Measurements from ENCODE around the gene LAMC2. TPM values are rescaled to one million over a fixed set of nuclear protein-coding genes. Genes with fewer than 3 reads are reported as not detected.

Gene LAMC2
- total and polyA plus RNA-seq, 2 of the 13 experiments (the other 11 are each of a cell fraction or from before 2014, with no cell fraction given): 0.03 TPM; not detected in 1

DNA sequence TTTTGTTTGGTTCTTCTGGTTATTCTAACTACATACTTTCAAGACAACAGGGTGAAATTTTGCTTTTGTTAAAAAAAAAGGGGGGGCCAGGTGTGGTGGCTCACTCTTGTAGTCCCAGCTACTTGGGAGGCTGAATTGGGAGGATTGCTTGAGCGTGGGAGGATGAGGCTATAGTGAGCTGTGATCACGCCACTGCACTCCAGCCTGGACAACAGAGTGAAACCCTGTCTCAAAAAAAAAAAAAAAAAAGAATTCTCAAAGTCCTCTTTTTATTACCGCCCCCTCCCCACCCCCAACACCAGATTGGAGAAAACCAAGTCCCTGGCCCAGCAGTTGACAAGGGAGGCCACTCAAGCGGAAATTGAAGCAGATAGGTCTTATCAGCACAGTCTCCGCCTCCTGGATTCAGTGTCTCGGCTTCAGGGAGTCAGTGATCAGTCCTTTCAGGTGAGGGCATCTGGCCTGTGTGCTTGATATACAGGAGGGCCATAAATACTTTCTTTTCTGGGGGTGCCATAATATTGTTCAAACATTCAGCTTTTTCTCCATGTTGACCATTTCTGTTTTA is 50.2 kb downstream of the LAMC2 start (continued):
- TF ChIP-seq, protein P1, sequence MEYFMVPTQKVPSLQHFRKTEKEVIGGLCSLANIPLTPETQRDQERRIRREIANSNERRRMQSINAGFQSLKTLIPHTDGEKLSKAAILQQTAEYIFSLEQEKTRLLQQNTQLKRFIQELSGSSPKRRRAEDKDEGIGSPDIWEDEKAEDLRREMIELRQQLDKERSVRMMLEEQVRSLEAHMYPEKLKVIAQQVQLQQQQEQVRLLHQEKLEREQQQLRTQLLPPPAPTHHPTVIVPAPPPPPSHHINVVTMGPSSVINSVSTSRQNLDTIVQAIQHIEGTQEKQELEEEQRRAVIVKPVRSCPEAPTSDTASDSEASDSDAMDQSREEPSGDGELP (IDR thresholded peaks at IDR 0.05; ENCODE audit: borderline replicate concordance, low read depth): no peak
- TF ChIP-seq RBM39 (IDR thresholded peaks at IDR 0.05; ENCODE audit: low read depth, low read length, poor library complexity, severe bottlenecking): no peak
- no peak for TF ChIP-seq ZNF766 (CRISPR knock-in tag; IDR thresholded peaks at IDR 0.05; ENCODE audit: borderline replicate concordance)
- TF ChIP-seq PTBP1 (IDR thresholded peaks at IDR 0.05; ENCODE audit: low read depth, low read length, poor library complexity, severe bottlenecking): no peak
- TF ChIP-seq ZIK1 (CRISPR knock-in tag; IDR thresholded peaks at IDR 0.05; ENCODE audit: borderline replicate concordance, low read depth): no peak
- no peak for TF ChIP-seq ZNF205 (CRISPR knock-in tag; IDR thresholded peaks at IDR 0.05)
- TF ChIP-seq ZNF350 (CRISPR knock-in tag; IDR thresholded peaks at IDR 0.05; ENCODE audit: borderline replicate concordance, low read depth): no peak
- TF ChIP-seq RBM22 (optimal IDR thresholded peaks at IDR 0.05; ENCODE audit: low read length): no peak
- TF ChIP-seq HDAC1 (CRISPR knock-in tag; IDR thresholded peaks at IDR 0.05): no peak

- CTCF ChIA-PET (ENCODE audit: low intra/inter-chr PET ratio, low total read pairs): no interaction called here
- Histone ChIP-seq H4K20me1 (ENCODE audit: insufficient read depth, low read length) (no peaks in the 10 kb centered on the region), H3K4me1 (ENCODE audit: insufficient read depth, low read length) (peaks cover 18% of the 10 kb centered on the region), H3K79me2 (ENCODE audit: insufficient read depth, low read length) (no peaks in the 10 kb centered on the region), H3K27ac (ENCODE audit: extremely low read length, insufficient read depth, low read length) (no peak overlapping the region), H3K4me3 (replicated peaks in 1 of 3; ENCODE audit: insufficient read depth in 1 of 3, low read depth in 2 of 3, low read length in 3 of 3) (no peak overlapping the region), H3K9ac (ENCODE audit: insufficient read depth, low read depth, low read length) (no peak overlapping the region), H3K27me3 (ENCODE audit: control insufficient read depth in 1 of 2, insufficient read depth in 2 of 2, low read length in 2 of 2) (peaks cover 0 to 12% of the 10 kb centered on the region in 2 experiments; a peak in 2 of 5 replicates), H3K4me2 (ENCODE audit: low read depth, low read length) (no peak overlapping the region), H2AFZ (ENCODE audit: low read length) (no peak overlapping the region), H3K9me3 (ENCODE audit: low read length) (no peaks in the 10 kb centered on the region), H3K36me3 (replicated peaks in 1 of 2; ENCODE audit: control insufficient read depth in 1 of 2, insufficient read depth in 2 of 2, low read length in 2 of 2) (no peaks in the 10 kb centered on the region)
- in situ Hi-C loops (cut with HindIII; ENCODE audit: extremely low pct_ligation_motif_present, low pct_unique_long_range_greater_than_20kb): no loop called here
- FAIRE-seq (no peak), DNase-seq (ENCODE audit: low spot score) (no peak), ATAC-seq (no peak)
- TF ChIP-seq ZNF674 (CRISPR knock-in tag; IDR thresholded peaks at IDR 0.05; ENCODE audit: low read depth): no peak
- TF ChIP-seq ZBTB21 (CRISPR knock-in tag; IDR thresholded peaks at IDR 0.05): no peak
- no peak for TF ChIP-seq ZIK1 (CRISPR knock-in tag; IDR thresholded peaks at IDR 0.05; ENCODE audit: borderline replicate concordance, low read depth)
- TF ChIP-seq CHD2 (IDR thresholded peaks at IDR 0.05; ENCODE audit: low read depth, low read length): no peak
- TF ChIP-seq SOX6 (IDR thresholded peaks at IDR 0.05): no peak
- TF ChIP-seq SOX6 (CRISPR knock-in tag; IDR thresholded peaks at IDR 0.05): no peak
- TF ChIP-seq ZSCAN22 (CRISPR knock-in tag; IDR thresholded peaks at IDR 0.05): no peak
- no peak for TF ChIP-seq RBAK (CRISPR knock-in tag; IDR thresholded peaks at IDR 0.05)
- no peak for TF ChIP-seq ZNF101 (CRISPR knock-in tag; IDR thresholded peaks at IDR 0.05; ENCODE audit: borderline replicate concordance, low read depth)
- no peak for TF ChIP-seq POLR2AphosphoS5 (IDR thresholded peaks at IDR 0.05; ENCODE audit: low read depth, low read length)
- no peak for TF ChIP-seq NFIC (IDR thresholded peaks at IDR 0.05; ENCODE audit: low read length)
- no peak for TF ChIP-seq CCAR2 (optimal IDR thresholded peaks at IDR 0.05; ENCODE audit: low read depth, low read length)
- no peak for TF ChIP-seq ATF7-NPFF (CRISPR knock-in tag; IDR thresholded peaks at IDR 0.05; ENCODE audit: low read depth)
- intact Hi-C loops (cut with micrococcal nuclease; ENCODE audit: unreplicated experiment): no loop called here
- POLR2A ChIA-PET: no interaction called here
- no TSS peak for BruUV-seq (replicated peaks)
- WGBS (ENCODE audit: low lambda C conversion rate): 69% methylated on average over 2 of the region's 2 CpGs
Observed at GRCh38 chr1:183237046-183237445, 51.0 kb downstream of the LAMC2 start.
